Right atrium auricular region (tissue), 2 donors: ENCODE results near the gene KIF6. TPM values are rescaled to one million over a fixed set of nuclear protein-coding genes. Genes with fewer than 3 reads are reported as not detected.
"Not testable (repeated sequence)": the region's sequence is repeated elsewhere in the genome, so short reads cannot be mapped to it uniquely, and the experiment has no call there.

Source experiments
- DNase-seq: peaks from one replicate; pipeline ENCODE4 v3.0.0-alpha.2; 2019; ENCODE audit warnings: low spot score
- H3K27ac ChIP-seq, 2 donors: fragments of 200-600 bp; sonication (generic); 1 replicate in 1 of 2; 2 replicates in 1 of 2; pipeline ENCODE4 v1.5.1; 2016 to 2019
- H3K27me3 ChIP-seq, 2 donors: fragments of 200-600 bp; sonication (generic); one replicate each; pipeline versions ENCODE4 v1.5.1 to v1.6.0; 2017 to 2019
- H3K36me3 ChIP-seq: fragments of 200-600 bp; sonication (generic); one replicate; pipeline ENCODE4 v1.5.1; 2016
- H3K4me1 ChIP-seq, 2 donors: fragments of 200-600 bp; sonication (generic); one replicate each; pipeline versions ENCODE4 v1.5.1 to v1.6.0; 2017 to 2019
- H3K4me3 ChIP-seq, 2 donors: fragments of 200-600 bp; sonication (generic); 1 replicate in 1 of 2; 2 replicates in 1 of 2; pipeline ENCODE4 v1.5.1; 2017 to 2019; ENCODE audit warnings: mild to moderate bottlenecking in 1 of 2, moderate library complexity in 1 of 2
- H3K9me3 ChIP-seq, 2 donors: fragments of 200-600 bp; sonication (generic); one replicate each; pipeline ENCODE4 v1.5.1; 2019
- total RNA-seq, 2 donors: library from RNA; depleted of rRNA; stranded (reverse); fragments of >200 nt; gene quantifications; one replicate each; pipeline ENCODE4 v1.1.0, GENCODE V29; 2016
- TF ChIP-seq, protein P1 (sequence below), 2 donors: fragments of 200-600 bp; sonication (generic); IDR thresholded peaks; one replicate each; pipeline ENCODE4 v1.5.1; 2019; ENCODE audit warnings: antibody characterized with exemption in 2 of 2

The KIF6 gene
- total RNA-seq, 2 donors from 2014 or later, result not detected

DNA sequence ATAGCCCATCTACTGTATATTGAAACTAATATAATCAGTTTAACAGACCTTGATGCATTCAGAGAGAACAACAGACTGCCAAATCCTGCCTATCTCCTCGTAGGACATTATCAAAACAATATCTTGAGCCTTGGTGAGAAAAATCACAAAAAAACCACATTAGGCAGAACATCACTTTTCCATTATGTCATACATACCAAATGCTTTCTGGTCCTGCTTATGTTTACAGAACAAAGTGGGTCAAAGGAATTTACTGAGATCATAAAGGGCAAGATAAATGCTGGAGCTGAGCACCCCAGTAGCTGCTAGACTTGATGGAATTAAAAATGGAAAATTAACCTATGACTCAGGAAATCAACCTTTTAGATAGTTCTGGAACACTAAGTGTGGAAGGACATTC is 207.5 kb downstream of the KIF6 start:
- H3K4me1 ChIP-seq, result no peaks in the 10 kb centered on the region
- no peaks in the 10 kb centered on the region for H3K36me3 ChIP-seq
- no peak for DNase-seq
- no peak overlapping the region for H3K4me3 ChIP-seq
- H3K9me3 ChIP-seq, result no peaks in the 10 kb centered on the region
- no peaks in the 10 kb centered on the region for H3K27me3 ChIP-seq
- no peak overlapping the region for H3K27ac ChIP-seq
- TF ChIP-seq, protein P1, sequence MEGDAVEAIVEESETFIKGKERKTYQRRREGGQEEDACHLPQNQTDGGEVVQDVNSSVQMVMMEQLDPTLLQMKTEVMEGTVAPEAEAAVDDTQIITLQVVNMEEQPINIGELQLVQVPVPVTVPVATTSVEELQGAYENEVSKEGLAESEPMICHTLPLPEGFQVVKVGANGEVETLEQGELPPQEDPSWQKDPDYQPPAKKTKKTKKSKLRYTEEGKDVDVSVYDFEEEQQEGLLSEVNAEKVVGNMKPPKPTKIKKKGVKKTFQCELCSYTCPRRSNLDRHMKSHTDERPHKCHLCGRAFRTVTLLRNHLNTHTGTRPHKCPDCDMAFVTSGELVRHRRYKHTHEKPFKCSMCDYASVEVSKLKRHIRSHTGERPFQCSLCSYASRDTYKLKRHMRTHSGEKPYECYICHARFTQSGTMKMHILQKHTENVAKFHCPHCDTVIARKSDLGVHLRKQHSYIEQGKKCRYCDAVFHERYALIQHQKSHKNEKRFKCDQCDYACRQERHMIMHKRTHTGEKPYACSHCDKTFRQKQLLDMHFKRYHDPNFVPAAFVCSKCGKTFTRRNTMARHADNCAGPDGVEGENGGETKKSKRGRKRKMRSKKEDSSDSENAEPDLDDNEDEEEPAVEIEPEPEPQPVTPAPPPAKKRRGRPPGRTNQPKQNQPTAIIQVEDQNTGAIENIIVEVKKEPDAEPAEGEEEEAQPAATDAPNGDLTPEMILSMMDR (IDR thresholded peaks at IDR 0.05), result no peak

DNA sequence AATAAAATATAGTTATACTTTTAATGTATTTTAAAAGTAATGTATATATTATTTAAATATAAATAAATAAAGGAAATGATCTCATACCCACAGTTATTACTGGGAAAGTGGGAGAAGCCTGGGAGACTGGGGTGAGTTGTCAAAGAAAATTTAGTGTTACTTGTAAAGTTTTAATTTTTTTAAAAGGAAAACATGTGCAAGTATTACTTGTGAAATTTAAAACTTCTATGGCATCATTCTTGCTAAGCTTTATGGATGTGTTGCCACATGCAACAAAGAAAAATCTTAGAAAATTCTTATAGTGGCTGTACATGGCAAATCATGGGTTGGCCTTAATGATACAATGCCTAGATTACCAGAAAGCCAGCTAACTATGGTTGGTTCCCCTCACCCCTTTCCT is 208.7 kb downstream of the KIF6 start:
- H3K4me1 ChIP-seq, result no peaks in the 10 kb centered on the region
- no peak for DNase-seq
- H3K9me3 ChIP-seq, result no peaks in the 10 kb centered on the region
- no peak overlapping the region for H3K4me3 ChIP-seq
- no peak overlapping the region for H3K27ac ChIP-seq
- H3K27me3 ChIP-seq, result no peaks in the 10 kb centered on the region
- no peaks in the 10 kb centered on the region for H3K36me3 ChIP-seq
- TF ChIP-seq, protein P1 (IDR thresholded peaks at IDR 0.05), result no peak

DNA sequence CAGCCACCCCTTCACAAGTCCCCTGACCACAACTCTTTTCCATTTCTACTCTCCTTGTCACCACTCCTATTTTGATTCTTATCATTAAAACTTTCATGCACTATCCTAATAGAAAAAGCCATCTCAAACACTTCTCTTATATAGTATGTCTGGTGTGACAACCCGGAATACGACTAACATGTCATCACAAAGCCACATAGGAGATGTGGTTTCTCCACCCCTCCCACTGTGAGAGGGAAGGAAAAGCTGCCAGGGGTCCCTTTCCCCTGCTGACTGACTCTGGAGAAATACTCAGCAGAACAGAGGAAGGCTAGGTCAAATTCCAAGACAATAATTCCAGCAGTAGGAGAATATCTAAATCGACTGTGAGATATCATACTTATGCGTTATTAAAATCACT is 209.7 kb downstream of the KIF6 start:
- H3K9me3 ChIP-seq, result no peaks in the 10 kb centered on the region
- no peak for DNase-seq
- no peak overlapping the region for H3K27ac ChIP-seq
- H3K4me3 ChIP-seq, result no peak overlapping the region
- H3K36me3 ChIP-seq, result no peaks in the 10 kb centered on the region
- no peaks in the 10 kb centered on the region for H3K27me3 ChIP-seq
- TF ChIP-seq, protein P1 (IDR thresholded peaks at IDR 0.05), result no peak
- no peaks in the 10 kb centered on the region for H3K4me1 ChIP-seq

DNA sequence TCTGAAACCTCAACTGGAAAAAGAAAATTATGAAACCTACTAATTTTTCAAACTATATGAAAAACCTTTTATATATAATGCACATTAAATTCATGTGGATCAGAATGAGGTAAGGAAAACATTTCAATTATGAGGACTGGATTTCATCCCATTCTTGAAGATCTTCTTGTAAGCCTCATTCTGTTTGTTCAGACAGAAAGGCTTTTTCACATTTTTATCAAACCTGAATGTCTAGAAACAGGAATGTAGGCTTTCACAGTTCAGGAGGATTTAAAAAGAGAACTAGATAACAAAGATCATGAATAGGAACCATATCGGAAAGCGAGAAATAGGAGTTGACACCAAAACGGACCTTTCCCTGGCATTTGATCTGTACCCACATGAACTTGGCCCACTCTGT is 210.2 kb downstream of the KIF6 start:
- TF ChIP-seq, protein P1 (IDR thresholded peaks at IDR 0.05), result no peak
- H3K9me3 ChIP-seq, result no peaks in the 10 kb centered on the region
- no peak for DNase-seq
- H3K27me3 ChIP-seq, result no peaks in the 10 kb centered on the region
- no peak overlapping the region for H3K4me3 ChIP-seq
- H3K36me3 ChIP-seq, result no peaks in the 10 kb centered on the region
- no peaks in the 10 kb centered on the region for H3K4me1 ChIP-seq
- H3K27ac ChIP-seq, result no peak overlapping the region

DNA sequence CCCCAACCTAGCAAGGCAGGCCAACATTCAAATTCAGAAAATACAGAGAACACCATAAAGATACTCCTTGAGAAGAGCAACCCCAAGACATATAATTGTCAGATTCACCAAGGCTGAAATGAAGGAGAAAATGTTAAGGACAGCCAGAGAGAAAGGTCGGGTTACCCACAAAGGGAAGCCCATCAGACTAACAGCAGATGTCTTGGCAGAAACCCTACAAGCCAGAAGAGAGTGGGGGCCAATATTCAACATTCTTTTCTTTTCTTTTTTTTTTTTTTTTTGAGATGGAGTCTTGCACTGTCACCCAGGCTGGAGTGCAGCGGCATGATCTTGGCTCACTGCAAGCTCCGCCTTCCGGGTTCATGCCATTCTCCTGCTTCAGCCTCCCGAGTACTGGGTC is 215.4 kb downstream of the KIF6 start:
- not testable (repeated sequence) for H3K4me1 ChIP-seq, H3K36me3 ChIP-seq, H3K4me3 ChIP-seq, H3K27me3 ChIP-seq, H3K9me3 ChIP-seq, DNase-seq, H3K27ac ChIP-seq

DNA sequence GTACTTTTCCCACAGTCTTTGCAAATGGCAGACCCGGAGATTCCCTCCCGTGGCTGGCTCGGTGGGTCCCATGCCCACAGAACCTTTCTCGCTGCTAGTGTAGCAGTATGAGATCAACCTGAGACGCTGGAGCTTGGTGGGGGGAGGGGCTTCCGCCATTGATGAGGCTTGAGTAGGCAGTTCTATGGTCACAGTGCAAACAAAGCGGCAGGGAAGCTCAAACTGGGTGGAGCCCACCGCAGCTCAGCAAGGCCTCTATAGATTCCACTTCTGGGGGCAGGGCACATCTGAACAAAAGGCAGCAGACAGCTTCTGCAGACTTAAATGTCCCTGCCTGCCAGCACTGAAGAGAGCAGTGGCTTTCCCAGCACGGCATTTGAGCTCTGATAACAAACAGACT is 216.7 kb downstream of the KIF6 start:
- Histone ChIP-seq H3K9me3 (peaks cover 0 to 2% of the 10 kb centered on the region in 2 donors), H3K4me3 (no peak overlapping the region), H3K36me3 (no peaks in the 10 kb centered on the region), H3K4me1 (no peaks in the 10 kb centered on the region), H3K27me3 (no peaks in the 10 kb centered on the region), H3K27ac (no peak overlapping the region)
- TF ChIP-seq, protein P1 (IDR thresholded peaks at IDR 0.05), result no peak
- no peak for DNase-seq
